ENCODE measurements around the gene SLC39A10. TPM values are rescaled to one million over a fixed set of nuclear protein-coding genes. Genes with fewer than 3 reads are reported as not detected.
"Not testable (repeated sequence)": the region's sequence is repeated elsewhere in the genome, so short reads cannot be mapped to it uniquely, and the experiment has no call there.

The SLC39A10 gene
- total and polyA plus RNA-seq, 2 experiments from 2014 or later: 48.0 to 82.6 TPM

GRCh38 chr2:195639959-195640358, 17.1 kb upstream of the SLC39A10 start:
- WGBS, 2 experiments (ENCODE audit: low coverage in 1 of 2, low lambda C conversion rate in 2 of 2, missing lambda C conversion rate in 2 of 2): 9 to 28% methylated on average over 1 of the region's 1 CpG
- in situ Hi-C loops (cut with MboI): no loop called here
- Histone ChIP-seq H3K36me3 (ENCODE audit: low read depth) (no peaks in the 10 kb centered on the region), H3K4me1 (ENCODE audit: insufficient read depth) (0 out of 2 replicates have a peak, but pooled peaks cover 3% of the 10 kb centered on the region), H3K9me3 (ENCODE audit: low read depth) (no peaks in the 10 kb centered on the region), H4K20me1 (ENCODE audit: insufficient read depth) (no peaks in the 10 kb centered on the region), H2AFZ (no peak overlapping the region), H3K27me3 (replicated peaks; ENCODE audit: insufficient read depth) (no peaks in the 10 kb centered on the region), H3F3A (ENCODE audit: insufficient read depth) (no peaks in the 10 kb centered on the region), H3K9ac (no peak overlapping the region), H3K27ac (no peak overlapping the region), H3K79me2 (ENCODE audit: insufficient read depth) (no peaks in the 10 kb centered on the region), H3K4me3 (no peak overlapping the region), H3K9me2 (ENCODE audit: insufficient read depth) (no peaks in the 10 kb centered on the region), H3K4me2 (ENCODE audit: unreplicated experiment) (no peak overlapping the region)
- no peak for DNase-seq
- no peak for TF ChIP-seq EZH2 (IDR thresholded peaks at IDR 0.05; ENCODE audit: insufficient read depth, poor library complexity, severe bottlenecking)
- TF ChIP-seq EZH2phosphoT487 (IDR thresholded peaks at IDR 0.05; ENCODE audit: insufficient read depth, low read depth): no peak

- Histone ChIP-seq H3K36me3 (ENCODE audit: low read depth) (no peaks in the 10 kb centered on the region), H3K27me3 (replicated peaks; ENCODE audit: insufficient read depth) (no peaks in the 10 kb centered on the region), H3F3A (ENCODE audit: insufficient read depth) (no peaks in the 10 kb centered on the region), H3K4me1 (ENCODE audit: insufficient read depth) (no peaks in the 10 kb centered on the region), H3K4me3 (no peak overlapping the region), H3K9me2 (ENCODE audit: insufficient read depth) (no peaks in the 10 kb centered on the region), H3K4me2 (ENCODE audit: unreplicated experiment) (no peak overlapping the region), H3K79me2 (ENCODE audit: insufficient read depth) (no peaks in the 10 kb centered on the region), H2AFZ (no peak overlapping the region), H3K9me3 (ENCODE audit: low read depth) (no peaks in the 10 kb centered on the region), H4K20me1 (ENCODE audit: insufficient read depth) (no peaks in the 10 kb centered on the region), H3K9ac (no peak overlapping the region), H3K27ac (no peak overlapping the region)
- in situ Hi-C loops (cut with MboI): no loop called here
- no peak for DNase-seq
- WGBS, 2 experiments (ENCODE audit: low coverage in 1 of 2, low lambda C conversion rate in 2 of 2, missing lambda C conversion rate in 2 of 2): 60 to 62% methylated on average over 5 of the region's 5 CpGs
- TF ChIP-seq EZH2 (IDR thresholded peaks at IDR 0.05; ENCODE audit: insufficient read depth, poor library complexity, severe bottlenecking): no peak
- no peak for TF ChIP-seq EZH2phosphoT487 (IDR thresholded peaks at IDR 0.05; ENCODE audit: insufficient read depth, low read depth)
Measured at GRCh38 chr2:195642027-195642678, 14.9 kb upstream of the SLC39A10 start.

- TF ChIP-seq EZH2 (IDR thresholded peaks at IDR 0.05; ENCODE audit: insufficient read depth, poor library complexity, severe bottlenecking): no peak
- no peak for TF ChIP-seq EZH2phosphoT487 (IDR thresholded peaks at IDR 0.05; ENCODE audit: insufficient read depth, low read depth)
- Histone ChIP-seq H3K9ac (no peak overlapping the region), H3K9me2 (ENCODE audit: insufficient read depth) (no peaks in the 10 kb centered on the region), H3K27ac (no peak overlapping the region), H3K27me3 (replicated peaks; ENCODE audit: insufficient read depth) (no peaks in the 10 kb centered on the region), H4K20me1 (ENCODE audit: insufficient read depth) (no peaks in the 10 kb centered on the region), H3K79me2 (ENCODE audit: insufficient read depth) (no peaks in the 10 kb centered on the region), H3K9me3 (ENCODE audit: low read depth) (no peaks in the 10 kb centered on the region), H3F3A (ENCODE audit: insufficient read depth) (no peaks in the 10 kb centered on the region), H3K4me2 (ENCODE audit: unreplicated experiment) (no peak overlapping the region), H3K4me3 (no peak overlapping the region), H3K4me1 (ENCODE audit: insufficient read depth) (no peaks in the 10 kb centered on the region), H3K36me3 (ENCODE audit: low read depth) (no peaks in the 10 kb centered on the region), H2AFZ (no peak overlapping the region)
- in situ Hi-C loops (cut with MboI): no loop called here
- no peak for DNase-seq
- WGBS, 2 experiments (ENCODE audit: low coverage in 1 of 2, low lambda C conversion rate in 2 of 2, missing lambda C conversion rate in 2 of 2): 85 to 100% methylated on average over 1 of the region's 1 CpG
Measured at GRCh38 chr2:195642679-195643068, 14.4 kb upstream of the SLC39A10 start.

GRCh38 chr2:195644708-195645107, 12.3 kb upstream of the SLC39A10 start:
- DNase-seq; H3K9me2 ChIP-seq (ENCODE audit: insufficient read depth); H3F3A ChIP-seq (ENCODE audit: insufficient read depth); H3K9me3 ChIP-seq (ENCODE audit: low read depth); in situ Hi-C loops (cut with MboI); H3K36me3 ChIP-seq (ENCODE audit: low read depth); H3K4me3 ChIP-seq; H3K79me2 ChIP-seq (ENCODE audit: insufficient read depth); H3K27me3 ChIP-seq (replicated peaks; ENCODE audit: insufficient read depth); H3K27ac ChIP-seq; H4K20me1 ChIP-seq (ENCODE audit: insufficient read depth); H3K4me2 ChIP-seq (ENCODE audit: unreplicated experiment); H2AFZ ChIP-seq; H3K9ac ChIP-seq; H3K4me1 ChIP-seq (ENCODE audit: insufficient read depth): not testable (repeated sequence)
- 86 to 89% methylated on average over 8 to 9 of the region's 9 CpGs for WGBS, 2 experiments (ENCODE audit: low coverage in 1 of 2, low lambda C conversion rate in 2 of 2, missing lambda C conversion rate in 2 of 2)

GRCh38 chr2:195645413-195645812, 11.6 kb upstream of the SLC39A10 start:
- H3K27ac ChIP-seq: no peak overlapping the region
- DNase-seq: no peak
- no peaks in the 10 kb centered on the region for H3K27me3 ChIP-seq (replicated peaks; ENCODE audit: insufficient read depth)
- H3K79me2 ChIP-seq (ENCODE audit: insufficient read depth): no peaks in the 10 kb centered on the region
- H3K9me2 ChIP-seq (ENCODE audit: insufficient read depth): no peaks in the 10 kb centered on the region
- TF ChIP-seq EZH2phosphoT487 (IDR thresholded peaks at IDR 0.05; ENCODE audit: insufficient read depth, low read depth): no peak
- peak overlapping the region; percentile 33 for H3K4me2 ChIP-seq (ENCODE audit: unreplicated experiment)
- in situ Hi-C loops (cut with MboI): no loop called here
- peak overlapping the region; percentile 58 for H2AFZ ChIP-seq
- no peaks in the 10 kb centered on the region for H4K20me1 ChIP-seq (ENCODE audit: insufficient read depth)
- 0 out of 2 replicates have a peak overlapping the region, but pooled peaks have one; percentile 17 for H3K4me3 ChIP-seq
- H3F3A ChIP-seq (ENCODE audit: insufficient read depth): no peaks in the 10 kb centered on the region
- no peaks in the 10 kb centered on the region for H3K36me3 ChIP-seq (ENCODE audit: low read depth)
- no peak overlapping the region for H3K9ac ChIP-seq
- WGBS, 2 experiments (ENCODE audit: low coverage in 1 of 2, low lambda C conversion rate in 2 of 2, missing lambda C conversion rate in 2 of 2): 79 to 81% methylated on average over 2 of the region's 2 CpGs
- H3K9me3 ChIP-seq (ENCODE audit: low read depth): no peaks in the 10 kb centered on the region
- H3K4me1 ChIP-seq (ENCODE audit: insufficient read depth): no peaks in the 10 kb centered on the region

All from GM23248 (cell line).